ENCODE measurements around the gene NUTF2. TPM values are rescaled to one million over a fixed set of nuclear protein-coding genes. Genes with fewer than 3 reads are reported as not detected.

The NUTF2 gene
- total and polyA plus RNA-seq, 2 donors (not counting 1 experiment from before 2014, with no cell fraction given): 50.1 to 87.3 TPM

DNA sequence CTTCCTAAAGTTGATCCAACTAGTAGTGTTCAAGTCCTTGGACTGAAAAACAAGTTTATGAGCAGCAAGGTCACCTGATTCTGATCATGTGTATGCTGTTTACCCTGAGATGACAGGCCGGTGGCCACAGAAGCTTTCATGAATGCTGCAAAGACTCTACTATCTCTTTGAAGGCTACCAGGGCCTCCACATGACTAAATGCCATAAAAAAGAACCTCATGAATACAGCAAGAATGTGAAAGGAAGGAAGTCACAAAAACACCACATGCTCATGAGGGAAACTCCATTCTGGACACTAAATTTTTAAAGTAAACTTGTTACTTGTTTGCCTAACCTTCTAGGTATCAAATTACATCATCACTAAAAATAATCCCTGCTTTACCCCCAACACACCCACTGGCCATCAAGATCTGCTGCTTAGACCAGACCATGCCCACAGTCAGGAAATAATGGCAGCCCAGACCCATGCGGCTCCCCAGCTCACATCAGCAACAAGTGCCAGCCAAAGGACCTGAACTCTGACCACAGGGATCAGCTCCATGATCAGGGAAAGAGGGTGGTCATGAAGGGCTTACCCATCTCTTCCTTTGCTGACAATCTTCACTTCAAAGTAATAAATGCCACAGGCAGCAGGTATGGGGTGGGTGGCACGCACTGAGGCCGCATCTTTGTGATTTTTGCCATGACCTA is 41.7 kb upstream of the NUTF2 start:
- WGBS (ENCODE audit: insufficient coverage): 84% methylated on average over 3 of the region's 4 CpGs
- peak overlapping the region; percentile 78 to 80 for H3K27ac ChIP-seq (ENCODE audit: low read length in 2 of 2)
- H3K27me3 ChIP-seq (replicated peaks in 1 of 4; ENCODE audit: control extremely low read depth in 1 of 4, control insufficient read depth in 3 of 4, insufficient read depth in 4 of 4, low read length in 3 of 4): no peaks in the 10 kb centered on the region
- intact Hi-C loops (cut with micrococcal nuclease): loop anchor here (10.0 kb wide), 2 partner anchors 280 to 320 kb away; partner anchors contain the start of genes AGRP, ATP6V0D1 and RIPOR1
- Mint-ChIP-seq H3K4me3 (peak overlapping the region; percentile 97), H3K9me3 (ENCODE audit: insufficient read depth) (no peaks in the 10 kb centered on the region), H3K27me3 (no peaks in the 10 kb centered on the region), H3K27ac (peak overlapping the region; percentile 84), H3K4me1 (peaks cover 61% of the 10 kb centered on the region)
- peaks cover 24% of the 10 kb centered on the region for H4K20me1 ChIP-seq (ENCODE audit: control insufficient read depth, insufficient read depth, low read length, poor library complexity, severe bottlenecking)
- H3K4me1 ChIP-seq (ENCODE audit: control insufficient read depth in 2 of 2, insufficient read depth in 2 of 2, low read length in 2 of 2): peaks cover 56 to 66% of the 10 kb centered on the region in 2 donors
- H3K9ac ChIP-seq (ENCODE audit: low read length): peak overlapping the region; percentile 86
- peaks cover 0 to 2% (median 0%) of the 10 kb centered on the region in 3 donors for H3K9me3 ChIP-seq (ENCODE audit: control extremely low read depth in 1 of 3, control insufficient read depth in 2 of 3, insufficient read depth in 1 of 3, low read length in 2 of 3)
- ChIA-PET CTCF (interaction anchor here (2.7 kb wide), 1 partner anchor 10 kb away, joined by 10 read pairs; no protein-coding TSS in a partner anchor), POLR2A (interaction anchor here (0.6 to 0.9 kb wide), 3 partner anchors 10 to 280 kb away, joined by 3 to 7 read pairs (median 4); no protein-coding TSS in a partner anchor)
- ATAC-seq (ENCODE audit: low read depth): no peak
- no peak for DNase-seq
- H2AFZ ChIP-seq (ENCODE audit: insufficient read depth, low read depth, low read length, poor library complexity, severe bottlenecking): no peak overlapping the region
- H3K4me3 ChIP-seq (ENCODE audit: control extremely low read depth in 1 of 5, extremely low read depth in 1 of 5, insufficient read depth in 1 of 5, low read depth in 2 of 5, low read length in 4 of 5): peak overlapping the region; percentile 5 to 99 (median 92)
- peaks cover 4 to 16% of the 10 kb centered on the region in 2 experiments for H3K36me3 ChIP-seq (replicated peaks in 1 of 2; ENCODE audit: control extremely low read depth in 1 of 2, control insufficient read depth in 1 of 2, extremely low read depth in 1 of 2, insufficient read depth in 2 of 2, low read length in 1 of 2)
- peaks cover 68% of the 10 kb centered on the region for H3K79me2 ChIP-seq (ENCODE audit: control insufficient read depth, insufficient read depth, low read length)
- TF ChIP-seq, protein P1, sequence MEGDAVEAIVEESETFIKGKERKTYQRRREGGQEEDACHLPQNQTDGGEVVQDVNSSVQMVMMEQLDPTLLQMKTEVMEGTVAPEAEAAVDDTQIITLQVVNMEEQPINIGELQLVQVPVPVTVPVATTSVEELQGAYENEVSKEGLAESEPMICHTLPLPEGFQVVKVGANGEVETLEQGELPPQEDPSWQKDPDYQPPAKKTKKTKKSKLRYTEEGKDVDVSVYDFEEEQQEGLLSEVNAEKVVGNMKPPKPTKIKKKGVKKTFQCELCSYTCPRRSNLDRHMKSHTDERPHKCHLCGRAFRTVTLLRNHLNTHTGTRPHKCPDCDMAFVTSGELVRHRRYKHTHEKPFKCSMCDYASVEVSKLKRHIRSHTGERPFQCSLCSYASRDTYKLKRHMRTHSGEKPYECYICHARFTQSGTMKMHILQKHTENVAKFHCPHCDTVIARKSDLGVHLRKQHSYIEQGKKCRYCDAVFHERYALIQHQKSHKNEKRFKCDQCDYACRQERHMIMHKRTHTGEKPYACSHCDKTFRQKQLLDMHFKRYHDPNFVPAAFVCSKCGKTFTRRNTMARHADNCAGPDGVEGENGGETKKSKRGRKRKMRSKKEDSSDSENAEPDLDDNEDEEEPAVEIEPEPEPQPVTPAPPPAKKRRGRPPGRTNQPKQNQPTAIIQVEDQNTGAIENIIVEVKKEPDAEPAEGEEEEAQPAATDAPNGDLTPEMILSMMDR (IDR thresholded peaks at IDR 0.05): no peak
- TF ChIP-seq EZH2 (IDR thresholded peaks at IDR 0.05; ENCODE audit: borderline replicate concordance, insufficient read depth, low read depth, low read length, poor library complexity, severe bottlenecking): no peak
- H3K4me2 ChIP-seq (replicated peaks; ENCODE audit: low read depth, low read length, poor library complexity, severe bottlenecking): peak overlapping the region; percentile 92
